ENCODE measurements around the gene LGI4.

Gene LGI4

DNA sequence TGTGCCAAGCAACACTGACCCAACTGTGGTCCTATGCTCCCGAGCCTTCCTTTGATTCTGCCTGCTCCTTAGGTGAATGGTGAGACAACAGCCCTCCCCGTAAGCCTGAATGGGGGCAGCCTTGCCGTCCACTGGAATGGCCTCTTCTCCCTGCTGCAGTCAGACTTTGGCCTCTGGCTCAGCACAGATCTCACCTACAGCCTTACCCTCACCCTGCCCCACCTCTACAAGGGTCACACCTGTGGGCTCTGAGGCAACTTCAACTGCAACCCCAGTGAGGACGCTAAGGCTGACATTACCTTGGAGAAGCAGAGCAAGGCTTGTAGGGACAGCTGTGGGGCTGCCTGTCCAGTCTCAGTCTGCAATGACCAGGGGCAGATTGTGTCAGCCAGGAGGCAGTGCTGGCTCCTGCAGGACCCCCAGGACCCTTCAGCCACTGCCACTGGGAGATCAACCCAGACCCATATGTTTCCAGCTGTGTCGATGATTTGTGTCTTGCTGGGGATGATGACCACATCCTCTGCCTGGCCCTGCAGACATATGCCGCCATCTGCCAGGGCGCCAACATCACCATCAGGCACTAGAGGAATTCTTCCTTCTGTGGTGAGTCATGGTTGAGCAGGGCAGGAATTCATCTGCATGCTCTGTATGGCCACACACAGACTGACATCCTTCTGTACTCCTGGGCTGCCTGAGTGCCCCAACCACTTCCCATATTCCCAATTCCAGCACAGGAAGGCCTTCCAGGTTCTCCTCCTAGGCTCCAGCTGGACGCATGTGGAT is 46.5 kb downstream of the LGI4 start:
- no peak for DNase-seq (ENCODE audit: low read depth in 4 of 4, low spot score in 1 of 4)

GRCh38 chr19:35087393-35087792 is 47.5 kb downstream of the LGI4 start:
- DNase-seq (ENCODE audit: low read depth in 4 of 4, low spot score in 1 of 4): no peak

DNA sequence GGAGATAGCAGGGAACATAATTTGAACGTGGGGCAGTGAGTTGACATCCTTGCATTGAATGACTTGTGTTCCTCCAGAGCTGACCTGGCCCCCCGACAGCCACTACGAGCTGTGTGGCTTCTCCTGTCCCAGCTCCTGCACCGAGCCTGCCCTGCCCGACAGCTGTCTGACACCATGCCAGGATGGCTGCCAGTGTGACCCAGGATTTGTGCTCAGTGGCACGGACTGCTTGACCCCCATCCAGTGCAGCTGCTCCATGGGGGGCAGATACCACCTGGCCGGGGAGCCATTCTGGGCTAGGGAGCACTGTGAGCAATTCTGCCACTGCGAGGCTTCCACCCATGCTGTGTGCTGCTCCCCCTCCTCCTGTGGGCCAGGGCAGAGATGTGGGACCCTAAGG is 48.4 kb downstream of the LGI4 start:
- no peak for DNase-seq (ENCODE audit: low read depth in 4 of 4, low spot score in 1 of 4)

DNA sequence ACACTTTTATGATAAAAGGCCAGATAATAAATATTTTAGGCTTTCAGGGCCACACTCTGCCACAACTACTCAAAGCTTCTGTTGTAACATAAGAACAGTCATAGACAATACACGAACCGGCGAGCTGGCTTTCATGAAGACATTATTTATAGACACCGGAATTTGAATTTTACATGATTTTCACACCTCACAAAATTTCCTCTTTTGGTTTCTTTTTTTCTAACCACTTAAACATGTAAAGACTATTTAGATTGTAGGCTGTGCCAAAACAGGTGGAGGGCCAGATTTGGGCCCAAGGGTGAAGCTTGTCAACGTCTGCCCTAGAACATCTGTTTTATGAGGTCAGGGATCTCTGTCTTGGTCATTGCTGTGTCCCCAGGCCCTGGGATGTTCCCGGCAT is 48.9 kb downstream of the LGI4 start:
- no peak for DNase-seq (ENCODE audit: low read depth in 4 of 4, low spot score in 1 of 4)

- no peak for DNase-seq (ENCODE audit: low read depth in 4 of 4, low spot score in 1 of 4)
Measured at GRCh38 chr19:35084509-35084762, 50.4 kb downstream of the LGI4 start.

DNA sequence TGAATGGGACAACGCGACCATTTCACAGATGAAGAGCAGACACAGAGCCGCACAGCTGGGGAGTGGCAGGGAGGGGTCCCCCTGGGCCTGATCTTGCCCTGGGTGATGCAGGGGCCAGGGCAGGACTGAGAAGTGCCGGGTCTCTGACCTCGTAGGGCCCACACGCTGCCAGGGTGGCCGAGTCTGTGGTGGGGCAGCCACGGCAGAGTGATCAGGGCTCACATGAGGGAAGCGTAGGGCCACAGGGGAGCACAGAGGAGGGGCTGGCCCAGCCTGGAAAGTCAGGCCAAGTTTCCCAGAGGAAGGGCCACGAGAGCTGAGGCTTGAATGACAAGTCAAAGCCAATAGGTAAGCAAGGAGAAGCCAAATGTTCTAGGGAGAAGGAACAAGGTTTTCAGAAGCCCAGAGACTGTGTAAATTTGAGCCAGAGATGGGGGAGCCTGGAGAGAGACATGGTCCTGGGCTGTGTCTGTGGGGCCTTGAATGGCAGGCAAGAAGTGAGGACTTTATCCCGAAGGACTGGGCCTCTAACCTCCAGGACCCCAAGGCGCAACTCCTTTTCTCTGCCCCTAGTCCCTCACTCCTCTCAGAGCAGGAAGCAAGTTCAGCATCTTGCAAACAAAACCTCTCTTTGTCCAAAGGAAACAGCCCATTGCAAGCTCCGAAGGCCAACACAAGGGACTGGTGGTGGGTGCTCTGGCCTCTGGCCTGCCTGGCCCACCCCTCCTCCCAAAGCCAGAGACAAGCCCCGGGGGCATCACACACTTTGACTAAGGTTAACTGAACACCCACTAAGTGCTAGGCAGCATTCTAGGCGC is 51.0 kb downstream of the LGI4 start:
- no peak for DNase-seq (ENCODE audit: low read depth in 4 of 4, low spot score in 1 of 4)

GRCh38 chr19:35081201-35081600 is 53.7 kb downstream of the LGI4 start:
- no peak for DNase-seq (ENCODE audit: low read depth in 4 of 4, low spot score in 1 of 4)

- no peak for DNase-seq (ENCODE audit: low read depth in 4 of 4, low spot score in 1 of 4)
Measured at GRCh38 chr19:35080613-35081170, 54.2 kb downstream of the LGI4 start.

DNA sequence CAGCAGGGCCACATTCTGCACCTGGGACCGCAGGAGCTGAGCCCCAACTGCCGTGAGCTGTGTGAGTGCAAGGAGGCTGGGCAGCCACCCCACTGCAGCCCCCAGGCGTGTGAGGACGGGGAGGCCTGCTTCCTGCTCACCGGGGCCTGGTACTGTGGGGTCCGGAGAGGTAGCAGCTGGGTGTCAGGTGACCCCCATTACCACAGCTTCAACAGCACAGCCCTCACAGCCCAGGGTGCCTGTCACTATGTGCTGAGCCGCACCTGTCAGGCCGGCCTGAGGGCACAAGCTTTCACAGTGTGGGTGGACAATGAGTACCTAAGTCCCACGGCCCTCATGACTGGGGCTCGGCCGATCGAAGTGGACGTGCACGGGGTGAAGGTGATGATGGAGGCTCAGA is 55.0 kb downstream of the LGI4 start:
- no peak for DNase-seq (ENCODE audit: low read depth in 4 of 4, low spot score in 1 of 4)

DNA sequence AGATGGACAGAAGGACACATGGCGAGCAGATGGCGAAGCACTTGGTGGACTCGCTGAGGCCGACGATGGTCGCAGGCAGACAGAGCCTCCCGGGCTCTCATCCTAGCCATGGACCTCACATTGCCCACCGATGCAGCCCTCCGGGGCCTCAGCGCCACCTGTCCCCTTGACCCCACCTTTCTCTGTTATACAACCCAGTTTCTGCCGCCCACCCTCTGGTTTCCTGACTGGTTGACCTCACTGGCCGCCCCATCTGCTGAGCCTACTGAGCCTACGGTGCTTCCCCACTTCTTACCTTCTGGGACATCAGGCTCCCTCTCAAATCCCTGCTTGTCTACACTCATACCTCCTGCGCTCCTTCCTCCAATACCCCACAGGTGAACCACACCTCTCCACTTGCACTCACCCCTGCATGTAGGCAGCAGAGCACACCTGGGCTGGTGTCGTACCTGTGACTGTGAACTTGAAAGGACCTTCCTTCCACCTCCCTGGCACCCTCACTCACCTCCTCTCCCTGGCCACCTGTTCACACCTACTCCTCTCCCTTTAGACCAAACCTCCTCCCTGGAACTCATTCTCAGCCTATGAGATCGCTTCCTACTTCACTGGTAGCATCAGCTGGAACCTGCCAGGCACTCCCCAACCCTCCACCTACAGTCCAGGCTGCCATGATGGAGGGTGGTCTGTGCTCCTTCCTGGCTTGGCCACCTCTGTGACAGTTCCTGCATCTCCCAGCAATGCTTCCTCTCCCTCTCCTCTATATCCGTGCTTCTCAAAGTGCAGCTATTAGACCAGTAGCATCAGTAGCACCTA is 57.2 kb downstream of the LGI4 start:
- no peak for DNase-seq (ENCODE audit: low read depth in 4 of 4, low spot score in 1 of 4)

DNA sequence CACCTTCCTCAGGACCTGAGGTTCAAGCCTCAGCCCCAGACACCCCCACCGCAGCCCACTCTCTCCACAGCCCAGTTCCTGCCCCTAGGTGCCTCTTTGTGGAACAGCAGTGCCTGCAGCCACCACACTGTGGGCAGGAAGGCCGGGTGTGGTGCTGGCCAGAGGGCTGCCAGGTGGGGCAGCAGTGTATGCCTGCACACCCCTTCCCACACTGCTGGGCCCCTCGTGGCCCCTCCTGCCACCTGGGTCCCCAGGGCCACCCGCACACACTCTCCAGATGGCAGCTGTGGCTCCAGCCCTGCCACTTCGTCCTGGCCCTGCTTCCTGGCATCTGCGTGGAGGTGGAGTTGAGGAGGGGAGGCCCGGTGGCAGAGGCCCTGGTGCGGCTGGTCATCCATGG is 58.2 kb downstream of the LGI4 start:
- no peak for DNase-seq (ENCODE audit: low read depth in 4 of 4, low spot score in 1 of 4)

- DNase-seq (ENCODE audit: low read depth in 4 of 4, low spot score in 1 of 4): no peak
Measured at GRCh38 chr19:35076026-35076370, 58.9 kb downstream of the LGI4 start.

- no peak for DNase-seq (ENCODE audit: low read depth in 4 of 4, low spot score in 1 of 4)
Measured at GRCh38 chr19:35075202-35076025, 59.4 kb downstream of the LGI4 start.

Data from stimulated activated CD4-positive, alpha-beta T cell treated with anti-CD3 and anti-CD28 coated beads, Interleukin-1b, Interleukin-23, amount 100 ng/mL, for 24 hours (primary cell).